Activated CD8-positive, alpha-beta memory T cell treated with anti-CD3 and anti-CD28 coated beads for 36 hours (primary cell): Measurements from ENCODE around the gene CUTA. TPM values are rescaled to one million over a fixed set of nuclear protein-coding genes. Genes with fewer than 3 reads are reported as not detected.

Experiments used
- CTCF ChIA-PET: fragments of 350-600 bp; sonication (Branson Sonifier 250); formaldehyde crosslinking; loops from one replicate; lab custom pipeline; 2021; ENCODE audit warnings: antibody characterized with exemption; lab: Charles Lee
- POLR2A ChIA-PET: fragments of 350-600 bp; sonication (Branson Sonifier 250); formaldehyde crosslinking; loops from one replicate; lab custom pipeline; 2021; ENCODE audit warnings: antibody characterized with exemption; lab: Charles Lee
- total RNA-seq, 2 experiments: library from RNA; stranded (reverse); gene quantifications; one replicate each; pipeline ENCODE4 v1.2.3, GENCODE V29; 2021

CUTA gene
- total RNA-seq, result 100 to 1,000 TPM; 138 to 144 TPM

- ChIA-PET CTCF (interaction anchor here (0.6 to 1.3 kb wide), 6 partner anchors 13 to 102 kb away, joined by 3 to 4 read pairs (median 3); partner anchors contain the start of genes KIFC1 and ZBTB22), POLR2A (interaction anchor here (1.0 to 1.5 kb wide), 2 partner anchors 11 to 146 kb away, joined by 3 to 6 read pairs; partner anchors contain the start of genes RPS18 and VPS52)
Measured at GRCh38 chr6:33417903-33418689, at the start of gene CUTA. Gene CUTA, minus strand, starts transcription at chr6:33418107. Its CDS starts 107 bp downstream, at chr6:33418000.

- POLR2A ChIA-PET, result no interaction called here
- CTCF ChIA-PET, result no interaction called here
Measured at GRCh38 chr6:33467091-33467490, 49.2 kb upstream of the CUTA start.

- POLR2A ChIA-PET, result no interaction called here
- CTCF ChIA-PET, result no interaction called here
Measured at GRCh38 chr6:33466075-33466735, 48.3 kb upstream of the CUTA start.

GRCh38 chr6:33459226-33459625, 41.3 kb upstream of the CUTA start:
- ChIA-PET CTCF (no interaction called here), POLR2A (no interaction called here)

- CTCF ChIA-PET, result no interaction called here
- POLR2A ChIA-PET, result interaction anchor here (0.6 kb wide), 1 partner anchor 130 kb away, joined by 4 read pairs; a partner anchor contains a TSS
Measured at GRCh38 chr6:33458676-33459075, 40.8 kb upstream of the CUTA start.

- CTCF ChIA-PET, result no interaction called here
- POLR2A ChIA-PET, result no interaction called here
Measured at GRCh38 chr6:33456156-33456555, 38.2 kb upstream of the CUTA start.

- ChIA-PET POLR2A (interaction anchor here (1.2 to 1.6 kb wide), 5 partner anchors 29 to 120 kb away, joined by 4 to 6 read pairs (median 5); no protein-coding TSS in a partner anchor), CTCF (interaction anchor here (0.9 to 1.6 kb wide), 3 partner anchors 24 to 64 kb away, joined by 3 to 8 read pairs (median 6); no protein-coding TSS in a partner anchor)
Measured at GRCh38 chr6:33455051-33455450, 37.1 kb upstream of the CUTA start.

GRCh38 chr6:33454009-33454946, 36.4 kb upstream of the CUTA start, which contains the start of gene ZBTB9:
Gene ZBTB9, plus strand, starts transcription at chr6:33454576. Its CDS starts 525 bp downstream, at chr6:33455101.
- CTCF ChIA-PET, result interaction anchor here (0.9 to 1.6 kb wide), 6 partner anchors 23 to 125 kb away, joined by 3 to 8 read pairs (median 3); no protein-coding TSS in a partner anchor
- POLR2A ChIA-PET, result interaction anchor here (0.6 to 1.6 kb wide), 11 partner anchors 23 to 255 kb away, joined by 3 to 6 read pairs (median 4); partner anchors contain the start of gene ZBTB22

GRCh38 chr6:33453393-33454008, 35.6 kb upstream of the CUTA start:
- CTCF ChIA-PET, result interaction anchor here (1.0 to 1.5 kb wide), 4 partner anchors 23 to 126 kb away, joined by 3 to 8 read pairs (median 3); no protein-coding TSS in a partner anchor

GRCh38 chr6:33452496-33452895, 34.6 kb upstream of the CUTA start:
- ChIA-PET POLR2A (no interaction called here), CTCF (no interaction called here)

More at GRCh38 chr6:33453393-33454008, 35.6 kb upstream of the CUTA start:
- POLR2A ChIA-PET, result interaction anchor here (0.6 to 1.6 kb wide), 8 partner anchors 22 to 136 kb away, joined by 3 to 6 read pairs (median 4); partner anchors contain the start of gene ZBTB22

- POLR2A ChIA-PET, result no interaction called here
- CTCF ChIA-PET, result no interaction called here
Measured at GRCh38 chr6:33451606-33452005, 33.7 kb upstream of the CUTA start.

GRCh38 chr6:33450434-33450833, 32.5 kb upstream of the CUTA start:
- ChIA-PET CTCF (interaction anchor here (1.7 kb wide), 1 partner anchor 11 kb away, joined by 4 read pairs; no protein-coding TSS in a partner anchor), POLR2A (no interaction called here)

GRCh38 chr6:33446356-33446755, 28.4 kb upstream of the CUTA start:
- ChIA-PET CTCF (interaction anchor here (0.7 kb wide), 1 partner anchor 29 kb away, joined by 3 read pairs; no protein-coding TSS in a partner anchor), POLR2A (no interaction called here)

GRCh38 chr6:33445119-33445603, 27.3 kb upstream of the CUTA start:
- POLR2A ChIA-PET, result no interaction called here
- CTCF ChIA-PET, result interaction anchor here (0.5 kb wide), 1 partner anchor 121 kb away, joined by 3 read pairs; no protein-coding TSS in a partner anchor

- POLR2A ChIA-PET, result no interaction called here
Measured at GRCh38 chr6:33443619-33444504, 26.0 kb upstream of the CUTA start.

GRCh38 chr6:33443025-33443424, 25.1 kb upstream of the CUTA start:
- POLR2A ChIA-PET, result no interaction called here
- CTCF ChIA-PET, result no interaction called here

More at GRCh38 chr6:33443619-33444504, 26.0 kb upstream of the CUTA start:
- CTCF ChIA-PET, result no interaction called here

GRCh38 chr6:33442283-33442682, 24.4 kb upstream of the CUTA start:
- CTCF ChIA-PET, result no interaction called here
- POLR2A ChIA-PET, result no interaction called here
